OCI-LY7 (cell line): ENCODE measurements around the gene SMG6. TPM values are rescaled to one million over a fixed set of nuclear protein-coding genes. Genes with fewer than 3 reads are reported as not detected.

Source experiments
- BruUV-seq: library from RNA; stranded (reverse); fragments of 400-500 nt; replicated peaks from 2 replicates; lab custom pipeline; 2021; lab: Mats Ljungman, UMichigan
- CTCF ChIA-PET: fragments of 300-600 bp; sonication (Branson Sonifier 250); formaldehyde crosslinking; loops from one replicate; lab custom pipeline; 2022; ENCODE audit warnings: antibody characterized with exemption; ENCODE audit not compliant: unreplicated experiment; lab: Charles Lee
- POLR2A ChIA-PET: fragments of 300-600 bp; sonication (Branson Sonifier 250); formaldehyde crosslinking; loops from one replicate; lab custom pipeline; 2022; ENCODE audit warnings: antibody characterized with exemption; lab: Charles Lee
- DNase-seq: peaks from one replicate; pipeline ENCODE4 v3.0.0-alpha.2; 2015; ENCODE audit warnings: low spot score
- H2AFZ ChIP-seq: fragments of 200-600 bp; sonication (generic), shearing (Covaris generic); 2 replicates; pipeline ENCODE4 v1.6.1; 2014; ENCODE audit warnings: mild to moderate bottlenecking, antibody characterized with exemption, low read length, moderate library complexity
- H3K27ac ChIP-seq: fragments of 200-600 bp; sonication (generic); 2 replicates; pipeline ENCODE4 v1.5.1; 2014; ENCODE audit warnings: mixed run types, low read depth, mild to moderate bottlenecking, moderate library complexity, low read length, inconsistent platforms; ENCODE audit not compliant: poor library complexity, severe bottlenecking
- H3K36me3 ChIP-seq: fragments of 200-600 bp; sonication (generic); 2 replicates; pipeline ENCODE4 v1.6.1; 2014; ENCODE audit warnings: mild to moderate bottlenecking, antibody characterized with exemption, low read length, moderate library complexity, mixed read lengths; ENCODE audit not compliant: insufficient read depth
- H3K4me1 ChIP-seq: fragments of 200-600 bp; sonication (generic); 2 replicates; pipeline ENCODE4 v1.5.1; 2014; ENCODE audit warnings: mild to moderate bottlenecking, low read length; ENCODE audit not compliant: insufficient read depth, poor library complexity, severe bottlenecking
- H3K4me2 ChIP-seq: fragments of 200-600 bp; sonication (generic); 2 replicates; pipeline ENCODE4 v1.6.1; 2014; ENCODE audit warnings: mild to moderate bottlenecking, low read length
- H3K4me3 ChIP-seq: fragments of 200-600 bp; sonication (generic); 2 replicates; pipeline ENCODE4 v1.5.1; 2014; ENCODE audit warnings: mild to moderate bottlenecking, low read depth, low read length; ENCODE audit not compliant: poor library complexity, severe bottlenecking
- H3K79me2 ChIP-seq: fragments of 200-600 bp; sonication (generic); 2 replicates; pipeline ENCODE4 v1.6.1; 2016; ENCODE audit warnings: low read depth, mild to moderate bottlenecking, low read length, moderate library complexity, mixed read lengths; ENCODE audit not compliant: insufficient read depth
- H3K9me2 ChIP-seq: fragments of 200-600 bp; sonication (generic); 2 replicates; pipeline ENCODE4 v1.6.1; 2016; ENCODE audit warnings: mild to moderate bottlenecking, low read length, mixed read lengths; ENCODE audit not compliant: insufficient read depth
- H3K9me3 ChIP-seq: fragments of 200-600 bp; sonication (generic); 2 replicates; pipeline ENCODE4 v1.6.1; 2014; ENCODE audit warnings: mild to moderate bottlenecking, mixed run types, low read length, mixed read lengths
- H4K20me1 ChIP-seq: fragments of 200-600 bp; sonication (generic); 2 replicates; pipeline ENCODE4 v1.6.1; 2014; ENCODE audit warnings: mild to moderate bottlenecking, antibody characterized with exemption, low read length, moderate library complexity, mixed read lengths; ENCODE audit not compliant: insufficient read depth
- EZH2phosphoT487 ChIP-seq: fragments of 200-600 bp; sonication (generic); IDR thresholded peaks from 2 replicates; pipeline ENCODE4 v1.6.1; 2018; ENCODE audit warnings: low read depth, borderline replicate concordance, mild to moderate bottlenecking, mixed run types, antibody characterized with exemption, low read length, moderate library complexity, mixed read lengths
- intact Hi-C: fragments of 100-400 bp; cut with micrococcal nuclease; formaldehyde crosslinking; loops from one replicate; pipeline ENCODE4 v1.10.0; 2022; ENCODE audit not compliant: unreplicated experiment
- total RNA-seq, 2 experiments: library from RNA; depleted of rRNA in 1 of 2; stranded (reverse); fragments of >200 nt in 1 of 2; shearing (Covaris generic) in 1 of 2; gene quantifications; 2 replicates each; pipeline ENCODE4 v1.2.3, GENCODE V29; 2014 to 2022
- TF ChIP-seq, protein P1 (sequence below): fragments of 200-600 bp; sonication (generic); conservative IDR thresholded peaks from 2 replicates; pipeline ENCODE4 v1.5.1; 2014; ENCODE audit warnings: mild to moderate bottlenecking, antibody characterized with exemption, low read length, moderate library complexity, mixed read lengths

Gene SMG6
- total RNA-seq, 2 experiments from 2014 or later = 12.5 to 17.8 TPM

DNA sequence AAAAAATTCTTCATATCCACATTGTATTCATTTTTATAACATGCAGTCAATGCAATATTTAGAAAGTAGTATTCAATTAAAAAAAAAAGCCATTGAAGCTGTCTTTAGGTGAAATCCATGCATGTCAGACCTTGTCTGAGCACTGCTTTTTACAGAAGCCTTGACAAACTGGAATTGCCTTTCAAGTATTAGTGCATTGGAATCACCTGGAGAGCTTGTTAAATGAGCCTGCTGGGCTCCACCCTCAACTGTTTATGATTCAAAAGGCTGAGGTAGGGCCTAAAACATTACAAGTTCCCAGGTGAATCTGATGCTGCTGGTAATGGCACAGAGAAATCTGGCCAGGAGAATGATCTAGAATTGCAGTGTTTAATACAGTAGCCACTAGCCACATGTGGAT is 162.9 kb downstream of the SMG6 start:
- no peaks in the 10 kb centered on the region for H3K36me3 ChIP-seq
- POLR2A ChIA-PET = interaction anchor here (0.7 kb wide), 1 partner anchor 27 kb away, joined by 4 read pairs; no protein-coding TSS in a partner anchor
- H3K4me3 ChIP-seq = no peak overlapping the region
- TF ChIP-seq, protein P1, sequence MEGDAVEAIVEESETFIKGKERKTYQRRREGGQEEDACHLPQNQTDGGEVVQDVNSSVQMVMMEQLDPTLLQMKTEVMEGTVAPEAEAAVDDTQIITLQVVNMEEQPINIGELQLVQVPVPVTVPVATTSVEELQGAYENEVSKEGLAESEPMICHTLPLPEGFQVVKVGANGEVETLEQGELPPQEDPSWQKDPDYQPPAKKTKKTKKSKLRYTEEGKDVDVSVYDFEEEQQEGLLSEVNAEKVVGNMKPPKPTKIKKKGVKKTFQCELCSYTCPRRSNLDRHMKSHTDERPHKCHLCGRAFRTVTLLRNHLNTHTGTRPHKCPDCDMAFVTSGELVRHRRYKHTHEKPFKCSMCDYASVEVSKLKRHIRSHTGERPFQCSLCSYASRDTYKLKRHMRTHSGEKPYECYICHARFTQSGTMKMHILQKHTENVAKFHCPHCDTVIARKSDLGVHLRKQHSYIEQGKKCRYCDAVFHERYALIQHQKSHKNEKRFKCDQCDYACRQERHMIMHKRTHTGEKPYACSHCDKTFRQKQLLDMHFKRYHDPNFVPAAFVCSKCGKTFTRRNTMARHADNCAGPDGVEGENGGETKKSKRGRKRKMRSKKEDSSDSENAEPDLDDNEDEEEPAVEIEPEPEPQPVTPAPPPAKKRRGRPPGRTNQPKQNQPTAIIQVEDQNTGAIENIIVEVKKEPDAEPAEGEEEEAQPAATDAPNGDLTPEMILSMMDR = no peak
- no peak for TF ChIP-seq EZH2phosphoT487
- H2AFZ ChIP-seq = no peak overlapping the region
- H3K9me3 ChIP-seq = no peaks in the 10 kb centered on the region
- H3K4me1 ChIP-seq = peaks cover 24% of the 10 kb centered on the region
- H3K9me2 ChIP-seq = no peaks in the 10 kb centered on the region
- no peak overlapping the region for H3K27ac ChIP-seq
- H3K79me2 ChIP-seq = no peaks in the 10 kb centered on the region
- no peak overlapping the region for H3K4me2 ChIP-seq
- BruUV-seq = no TSS peak
- intact Hi-C loops = no loop called here
- CTCF ChIA-PET = no interaction called here
- no peaks in the 10 kb centered on the region for H4K20me1 ChIP-seq
- DNase-seq = no peak

DNA sequence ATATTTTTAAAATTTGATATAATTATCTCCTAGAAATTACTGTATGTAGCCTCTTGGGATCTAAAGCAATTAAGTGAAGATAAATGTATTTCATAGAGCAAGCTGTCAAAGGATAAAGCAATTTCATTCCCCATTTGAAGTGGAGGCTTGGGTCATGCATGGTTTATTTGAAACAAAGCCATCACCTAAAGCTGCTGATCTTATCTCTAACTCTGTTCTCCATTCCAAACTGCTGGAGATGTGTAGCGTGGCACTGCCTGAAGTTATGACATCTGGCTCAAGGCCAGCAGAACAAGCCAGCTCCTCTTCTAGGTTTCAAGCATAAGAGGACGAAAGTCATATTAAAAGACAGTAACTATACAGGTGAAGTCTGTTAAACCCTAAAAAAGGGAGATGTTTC is 164.8 kb downstream of the SMG6 start:
- no peaks in the 10 kb centered on the region for H3K79me2 ChIP-seq
- peak overlapping the region; percentile 49 for H3K4me2 ChIP-seq
- no peaks in the 10 kb centered on the region for H3K9me2 ChIP-seq
- ChIA-PET POLR2A (interaction anchor here (1.3 kb wide), 1 partner anchor 19 kb away, joined by 3 read pairs; no protein-coding TSS in a partner anchor), CTCF (no interaction called here)
- no peaks in the 10 kb centered on the region for H3K9me3 ChIP-seq
- H2AFZ ChIP-seq = peak overlapping the region; percentile 40; the same call in 1 of the 2 replicates
- H3K4me1 ChIP-seq = peaks cover 24% of the 10 kb centered on the region
- no TSS peak for BruUV-seq
- peak; percentile 28 for DNase-seq
- no peaks in the 10 kb centered on the region for H4K20me1 ChIP-seq
- H3K36me3 ChIP-seq = no peaks in the 10 kb centered on the region
- intact Hi-C loops = no loop called here
- H3K27ac ChIP-seq = peak overlapping the region; percentile 41
- H3K4me3 ChIP-seq = no peak overlapping the region
- TF ChIP-seq, protein P1 = no peak
- TF ChIP-seq EZH2phosphoT487 = no peak

DNA sequence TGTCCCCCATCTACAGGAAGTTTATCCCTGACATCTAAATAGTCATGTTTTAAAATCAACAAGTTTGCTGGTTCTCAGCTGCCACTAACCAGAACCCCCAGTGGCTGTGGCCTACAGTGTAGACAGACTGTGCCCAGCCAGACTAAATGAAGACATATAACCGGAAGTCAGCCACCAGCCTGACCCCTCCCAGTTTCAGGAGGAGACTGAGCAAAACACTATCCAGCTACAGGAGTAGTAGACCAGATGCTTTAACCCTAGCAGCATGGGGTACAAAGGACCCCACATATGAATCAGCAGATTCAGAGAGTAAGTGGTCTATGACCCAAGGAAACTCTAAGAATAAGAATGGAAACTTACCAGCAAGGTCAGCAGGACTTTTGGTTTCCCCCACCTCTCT is 165.3 kb downstream of the SMG6 start:
- H3K27ac ChIP-seq = peak overlapping the region; percentile 41
- H3K4me1 ChIP-seq = peaks cover 24% of the 10 kb centered on the region
- DNase-seq = peak; percentile 71
- CTCF ChIA-PET = no interaction called here
- peak overlapping the region; percentile 40; the same call in 1 of the 2 replicates for H2AFZ ChIP-seq
- no peak overlapping the region for H3K4me3 ChIP-seq
- intact Hi-C loops = no loop called here
- H3K79me2 ChIP-seq = no peaks in the 10 kb centered on the region
- no peaks in the 10 kb centered on the region for H3K9me2 ChIP-seq
- no peaks in the 10 kb centered on the region for H4K20me1 ChIP-seq
- no TSS peak for BruUV-seq
- H3K36me3 ChIP-seq = no peaks in the 10 kb centered on the region
- H3K9me3 ChIP-seq = no peaks in the 10 kb centered on the region
- no peak for TF ChIP-seq EZH2phosphoT487
- TF ChIP-seq, protein P1 = no peak
- POLR2A ChIA-PET = interaction anchor here (0.6 to 1.3 kb wide), 4 partner anchors 19 to 99 kb away, joined by 3 to 6 read pairs (median 4); no protein-coding TSS in a partner anchor
- H3K4me2 ChIP-seq = peak overlapping the region; percentile 49
